Pancreas (tissue), 10 donors: ENCODE measurements around the gene SDC3. TPM values are rescaled to one million over a fixed set of nuclear protein-coding genes. Genes with fewer than 3 reads are reported as not detected.
A peak's percentile ranks its signal among the peaks of the same experiment; 100 is the strongest.

Source experiments
- ATAC-seq, 4 donors: fragments of 200-7000 bp; cut with Tn5 transposase; one replicate each; pipeline versions ENCODE4 v1.8.0 to v1.9.1; 2020; ENCODE audit warnings: mild to moderate bottlenecking in 4 of 4, moderate library complexity in 4 of 4
- DNase-seq, 6 donors: peaks; one replicate each; pipeline ENCODE4 v3.0.0-alpha.2; 2020
- FAIRE-seq: peaks from 2 replicates; lab custom pipeline; 2012; peaks lifted over from hg19 to GRCh38; lab: Jason Lieb, UNC
- H3K27ac ChIP-seq, 4 donors: fragments of 200-600 bp; sonication (generic); 1 replicate in 3 of 4; 2 replicates in 1 of 4; pipeline versions ENCODE4 v1.5.0 to v1.8.0; 2020
- H3K27me3 ChIP-seq, 4 donors: fragments of 200-600 bp; one replicate each; pipeline ENCODE4 v1.8.0; 2021
- H3K36me3 ChIP-seq, 3 donors: fragments of 200-600 bp; sonication (generic) in 1 of 3; one replicate each; pipeline versions ENCODE4 v1.5.0 to v1.8.0; 2020 to 2021
- H3K4me1 ChIP-seq, 3 donors: fragments of 200-600 bp; one replicate each; pipeline ENCODE4 v1.8.0; 2021
- H3K4me3 ChIP-seq, 4 donors: fragments of 200-600 bp; sonication (generic) in 2 of 4; one replicate each; pipeline versions ENCODE4 v1.5.0 to v1.8.0; 2020 to 2021
- H3K9me3 ChIP-seq, 4 donors: fragments of 200-600 bp; one replicate each; pipeline ENCODE4 v1.8.0; 2021
- WGBS, 2 donors: extraction: QIAGEN DNeasy Blood & Tissue Kit; methylation state at CpG; one replicate each; pipeline ENCODE4 v1.1.7; 2013; 5-methylcytosine and 5-hydroxymethylcytosine counted together
- intact Hi-C, 3 donors: fragments of 100-400 bp; cut with DNase I; formaldehyde crosslinking; loops; one replicate each; pipeline versions ENCODE4 v1.11.1 to v1.14.2; 2022
- polyA plus RNA-seq, 2 donors: library from polyadenylated mRNA; stranded (reverse); fragments of 200-250 nt; gene quantifications; one replicate each; pipeline ENCODE4 v1.2.3, GENCODE V29; 2013
- total RNA-seq, 6 donors: library from RNA; stranded (reverse); fragmentation: NEBNext Ultra II Directional in 4 of 6; extraction: Animal tissue kit (Norgen Biotek cat#: 25700) in 4 of 6; gene quantifications; one replicate each; pipeline versions ENCODE4 v1.2.1 to v1.2.4, GENCODE V29; 2021 to 2023
- TF ChIP-seq, protein P1 (sequence below), 4 donors: fragments of 200-600 bp; sonication (generic) in 3 of 4; IDR thresholded peaks; one replicate each; pipeline versions ENCODE4 v1.5.0 to v1.8.0; 2021; ENCODE audit warnings: antibody characterized with exemption in 4 of 4
- donor health status: healthy with polysubstance abuse.
- donor health status: DM: no; HTN: no; CAD: no; lungs with moderate emphysema.
- donor health status: DM: no; HTN: no; CAD: no.
- donor health status: control.
- donor health status: control.
- donor health status: Bipolar disorder and iron deficiency.
- donor health status: DM: yes; HTN: yes; CAD: no.
- donor health status: DM: no; HTN: no; CAD: no.
- donor health status: DM: no; HTN: no; CAD: no.
- donor health status: DM: yes; HTN: yes; CAD: no.

Gene SDC3
- total and polyA plus RNA-seq, 8 donors: 4.2 to 18.9 (median 7.6) TPM

DNA sequence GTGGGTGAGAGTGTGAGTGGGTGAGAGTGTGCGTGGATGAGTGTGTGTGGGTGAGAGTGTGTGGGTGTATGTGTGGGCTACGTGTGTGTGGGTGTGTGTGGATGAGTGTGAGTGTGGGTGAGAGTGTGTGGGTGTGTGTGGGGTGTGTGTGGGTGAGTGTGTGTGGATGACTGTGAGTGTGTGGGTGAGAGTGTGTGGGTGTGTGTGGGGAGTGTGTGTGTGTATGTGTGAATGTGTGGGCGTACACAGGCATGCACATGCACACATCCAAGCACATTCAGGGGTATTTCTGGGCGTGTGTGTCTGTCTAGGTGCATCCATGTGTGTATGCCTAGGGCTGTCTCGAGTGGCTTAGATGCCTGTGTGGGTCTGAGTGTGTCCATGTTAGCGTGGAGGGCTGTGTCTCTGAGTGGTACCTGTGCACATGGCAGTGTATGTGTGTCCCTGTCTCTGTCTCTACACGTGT is 14.0 kb downstream of the SDC3 start:
- Histone ChIP-seq H3K36me3 (no peaks in the 10 kb centered on the region), H3K27me3 (no peaks in the 10 kb centered on the region), H3K4me1 (no peaks in the 10 kb centered on the region), H3K9me3 (no peaks in the 10 kb centered on the region), H3K27ac (no peak overlapping the region), H3K4me3 (no peak overlapping the region)
- TF ChIP-seq, protein P1, sequence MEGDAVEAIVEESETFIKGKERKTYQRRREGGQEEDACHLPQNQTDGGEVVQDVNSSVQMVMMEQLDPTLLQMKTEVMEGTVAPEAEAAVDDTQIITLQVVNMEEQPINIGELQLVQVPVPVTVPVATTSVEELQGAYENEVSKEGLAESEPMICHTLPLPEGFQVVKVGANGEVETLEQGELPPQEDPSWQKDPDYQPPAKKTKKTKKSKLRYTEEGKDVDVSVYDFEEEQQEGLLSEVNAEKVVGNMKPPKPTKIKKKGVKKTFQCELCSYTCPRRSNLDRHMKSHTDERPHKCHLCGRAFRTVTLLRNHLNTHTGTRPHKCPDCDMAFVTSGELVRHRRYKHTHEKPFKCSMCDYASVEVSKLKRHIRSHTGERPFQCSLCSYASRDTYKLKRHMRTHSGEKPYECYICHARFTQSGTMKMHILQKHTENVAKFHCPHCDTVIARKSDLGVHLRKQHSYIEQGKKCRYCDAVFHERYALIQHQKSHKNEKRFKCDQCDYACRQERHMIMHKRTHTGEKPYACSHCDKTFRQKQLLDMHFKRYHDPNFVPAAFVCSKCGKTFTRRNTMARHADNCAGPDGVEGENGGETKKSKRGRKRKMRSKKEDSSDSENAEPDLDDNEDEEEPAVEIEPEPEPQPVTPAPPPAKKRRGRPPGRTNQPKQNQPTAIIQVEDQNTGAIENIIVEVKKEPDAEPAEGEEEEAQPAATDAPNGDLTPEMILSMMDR (IDR thresholded peaks at IDR 0.05): no peak
- no peak for DNase-seq
- intact Hi-C loops: no loop called here
- WGBS, 2 donors: 62 to 66% methylated on average over 7 of the region's 7 CpGs
- ATAC-seq: no peak
- no peak for FAIRE-seq

DNA sequence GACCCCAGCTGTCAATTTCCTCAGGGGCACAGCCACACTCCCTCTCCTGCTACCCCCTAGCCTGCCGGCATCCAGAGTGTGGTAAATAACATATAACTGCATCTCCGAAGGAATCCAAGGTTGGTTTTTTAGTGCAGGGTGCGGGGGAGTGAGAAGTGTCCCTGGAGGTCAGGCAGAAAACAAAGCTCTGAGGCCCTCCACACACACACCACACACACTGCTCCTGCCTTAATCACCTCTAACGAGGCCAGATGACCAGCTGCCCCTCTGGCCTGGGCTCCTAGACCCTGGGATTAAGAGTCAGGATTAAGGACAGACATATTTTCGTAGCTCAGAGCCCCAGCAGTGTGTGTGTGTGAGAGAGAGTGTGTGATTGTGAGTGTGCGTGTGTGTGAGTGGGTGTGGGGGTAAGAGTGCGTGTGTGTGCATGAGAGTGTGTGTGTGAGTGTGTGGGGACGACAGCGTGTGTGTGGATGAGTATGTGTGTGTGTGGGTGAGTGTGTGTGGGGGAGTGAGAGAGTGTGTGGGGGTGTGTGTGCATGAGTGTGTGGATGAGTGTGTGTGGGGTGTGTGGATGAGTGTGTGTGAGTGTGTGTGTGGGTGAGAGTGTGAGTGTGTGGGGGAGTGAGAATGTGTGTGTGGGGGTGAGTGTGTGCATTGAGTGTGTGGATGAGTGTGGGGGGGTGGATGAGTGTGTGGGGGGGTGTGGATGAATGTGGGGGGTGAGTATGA is 14.6 kb downstream of the SDC3 start:
- intact Hi-C loops: no loop called here
- 77 to 87% methylated on average over 9 of the region's 9 CpGs for WGBS, 2 donors
- Histone ChIP-seq H3K27ac (no peak overlapping the region), H3K4me3 (no peak overlapping the region), H3K36me3 (no peaks in the 10 kb centered on the region), H3K9me3 (no peaks in the 10 kb centered on the region), H3K4me1 (no peaks in the 10 kb centered on the region), H3K27me3 (no peaks in the 10 kb centered on the region)
- TF ChIP-seq, protein P1 (IDR thresholded peaks at IDR 0.05): no peak
- ATAC-seq (no peak), FAIRE-seq (no peak), DNase-seq (no peak)

DNA sequence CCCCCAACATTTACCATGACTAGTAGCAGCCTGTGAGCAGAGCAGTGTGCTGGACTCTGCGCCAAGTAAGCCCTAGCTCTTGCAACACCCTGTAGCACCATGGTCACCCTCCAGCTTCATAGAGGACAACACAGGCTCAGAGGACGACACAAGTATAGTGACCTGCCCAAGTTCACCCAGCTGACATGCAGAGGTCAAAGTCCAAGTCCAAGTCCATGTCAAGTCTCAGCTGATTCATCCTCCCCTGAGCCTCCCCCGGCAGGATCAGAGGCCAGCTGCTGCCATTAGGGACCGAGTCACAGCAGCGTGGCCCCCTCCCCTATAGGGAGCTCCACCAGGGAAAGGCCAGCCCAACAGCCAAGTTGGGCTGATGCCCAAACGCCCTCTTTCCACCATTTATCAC is 15.9 kb downstream of the SDC3 start:
- Histone ChIP-seq H3K4me1 (no peaks in the 10 kb centered on the region), H3K27ac (no peak overlapping the region), H3K4me3 (no peak overlapping the region), H3K27me3 (no peaks in the 10 kb centered on the region), H3K36me3 (no peaks in the 10 kb centered on the region), H3K9me3 (no peaks in the 10 kb centered on the region)
- intact Hi-C loops: no loop called here
- TF ChIP-seq, protein P1 (IDR thresholded peaks at IDR 0.05): no peak
- ATAC-seq: no peak
- WGBS, 2 donors: 73 to 78% methylated on average over 6 of the region's 6 CpGs
- no peak for FAIRE-seq
- peak in 1 of 6 donors; percentile 43 for DNase-seq

- intact Hi-C loops: no loop called here
- no peak for FAIRE-seq
These were observed 17.4 kb downstream of the SDC3 start for GRCh38 chr1:30891227-30891552.

More at GRCh38 chr1:30891227-30891552, 17.4 kb downstream of the SDC3 start:
- DNase-seq (peak in 1 of 6 donors; percentile 39), ATAC-seq (no peak)
- H3K4me3 ChIP-seq: no peak overlapping the region
- H3K27me3 ChIP-seq: no peaks in the 10 kb centered on the region
- H3K4me1 ChIP-seq: no peaks in the 10 kb centered on the region
- no peaks in the 10 kb centered on the region for H3K9me3 ChIP-seq
- H3K27ac ChIP-seq: no peak overlapping the region
- H3K36me3 ChIP-seq: no peaks in the 10 kb centered on the region
- WGBS, 2 donors: 94 to 100% methylated on average over 5 of the region's 5 CpGs
- TF ChIP-seq, protein P1 (IDR thresholded peaks at IDR 0.05): no peak
